Measurements from ENCODE around the gene CAD.

Gene CAD

DNA sequence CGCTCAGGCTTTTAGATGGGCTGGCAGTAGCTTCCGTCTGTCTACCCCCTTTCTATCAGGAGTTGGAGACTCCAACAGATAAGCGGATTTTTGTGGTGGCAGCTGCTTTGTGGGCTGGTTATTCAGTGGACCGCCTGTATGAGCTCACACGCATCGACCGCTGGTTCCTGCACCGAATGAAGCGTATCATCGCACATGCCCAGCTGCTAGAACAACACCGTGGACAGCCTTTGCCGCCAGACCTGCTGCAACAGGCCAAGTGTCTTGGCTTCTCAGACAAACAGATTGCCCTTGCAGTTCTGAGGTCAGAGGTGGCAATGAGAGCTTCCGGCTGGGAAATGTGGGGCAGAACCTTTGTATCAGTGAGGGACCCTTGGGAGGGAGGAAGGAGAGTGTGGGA lies 14.8 kb downstream of the CAD start:
- no peak for FAIRE-seq

DNA sequence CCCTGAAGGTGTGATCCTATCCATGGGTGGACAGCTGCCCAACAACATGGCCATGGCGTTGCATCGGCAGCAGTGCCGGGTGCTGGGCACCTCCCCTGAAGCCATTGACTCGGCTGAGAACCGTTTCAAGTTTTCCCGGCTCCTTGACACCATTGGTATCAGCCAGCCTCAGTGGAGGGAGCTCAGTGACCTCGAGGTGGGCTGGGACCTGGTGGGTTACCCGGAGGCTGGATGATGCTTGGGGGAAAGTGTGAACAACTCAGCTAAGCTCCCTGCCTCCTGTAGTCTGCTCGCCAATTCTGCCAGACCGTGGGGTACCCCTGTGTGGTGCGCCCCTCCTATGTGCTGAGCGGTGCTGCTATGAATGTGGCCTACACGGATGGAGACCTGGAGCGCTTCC lies 16.2 kb downstream of the CAD start:
- FAIRE-seq = no peak

DNA sequence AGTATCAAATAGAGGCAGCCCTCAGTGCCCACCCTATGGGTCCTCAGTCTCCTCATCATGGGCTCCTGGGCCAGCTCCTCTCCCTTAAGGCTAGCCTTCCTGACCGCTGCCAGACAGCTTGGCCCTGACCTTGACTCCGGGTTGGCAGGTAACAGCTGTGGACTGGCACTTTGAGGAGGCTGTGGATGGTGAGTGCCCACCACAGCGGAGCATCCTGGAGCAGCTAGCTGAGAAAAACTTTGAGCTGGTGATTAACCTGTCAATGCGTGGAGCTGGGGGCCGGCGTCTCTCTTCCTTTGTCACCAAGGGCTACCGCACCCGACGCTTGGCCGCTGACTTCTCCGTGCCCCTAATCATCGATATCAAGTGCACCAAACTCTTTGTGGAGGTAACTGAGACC lies 19.0 kb downstream of the CAD start:
- no peak for FAIRE-seq

DNA sequence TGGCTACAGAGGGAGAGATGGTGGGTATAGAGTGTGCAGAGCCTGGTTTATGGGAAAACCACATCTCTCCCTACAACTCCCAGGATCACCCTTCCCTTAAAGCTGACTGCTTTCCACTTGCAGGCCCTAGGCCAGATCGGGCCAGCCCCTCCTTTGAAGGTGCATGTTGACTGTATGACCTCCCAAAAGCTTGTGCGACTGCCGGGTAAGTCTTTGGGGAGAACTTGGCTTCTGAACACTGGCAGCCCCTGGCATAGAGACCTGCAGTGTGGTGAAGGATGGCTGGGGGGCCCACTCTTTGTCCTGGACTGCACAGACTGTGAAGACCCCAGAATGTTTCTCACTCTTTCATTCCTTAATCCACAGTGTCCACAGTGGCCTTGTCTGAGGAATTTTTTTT lies 19.5 kb downstream of the CAD start:
- FAIRE-seq = no peak

DNA sequence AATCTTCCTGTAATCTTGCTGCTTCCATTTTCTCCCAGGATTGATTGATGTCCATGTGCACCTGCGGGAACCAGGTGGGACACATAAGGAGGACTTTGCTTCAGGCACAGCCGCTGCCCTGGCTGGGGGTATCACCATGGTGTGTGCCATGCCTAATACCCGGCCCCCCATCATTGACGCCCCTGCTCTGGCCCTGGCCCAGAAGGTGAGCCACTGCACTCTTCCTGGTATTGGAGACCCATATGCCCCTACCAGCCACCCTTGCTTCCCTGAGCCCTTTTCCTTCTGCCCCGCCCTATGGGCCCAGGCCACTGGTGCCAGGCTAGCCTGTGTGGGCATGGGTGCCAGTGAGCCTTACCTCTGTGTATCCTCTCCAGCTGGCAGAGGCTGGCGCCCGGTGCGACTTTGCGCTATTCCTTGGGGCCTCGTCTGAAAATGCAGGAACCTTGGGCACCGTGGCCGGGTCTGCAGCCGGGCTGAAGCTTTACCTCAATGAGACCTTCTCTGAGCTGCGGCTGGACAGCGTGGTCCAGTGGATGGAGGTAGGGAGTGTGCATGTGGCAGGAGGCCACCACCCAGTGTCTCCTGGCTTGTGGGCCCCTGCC lies 20.3 kb downstream of the CAD start:
- no peak for FAIRE-seq

DNA sequence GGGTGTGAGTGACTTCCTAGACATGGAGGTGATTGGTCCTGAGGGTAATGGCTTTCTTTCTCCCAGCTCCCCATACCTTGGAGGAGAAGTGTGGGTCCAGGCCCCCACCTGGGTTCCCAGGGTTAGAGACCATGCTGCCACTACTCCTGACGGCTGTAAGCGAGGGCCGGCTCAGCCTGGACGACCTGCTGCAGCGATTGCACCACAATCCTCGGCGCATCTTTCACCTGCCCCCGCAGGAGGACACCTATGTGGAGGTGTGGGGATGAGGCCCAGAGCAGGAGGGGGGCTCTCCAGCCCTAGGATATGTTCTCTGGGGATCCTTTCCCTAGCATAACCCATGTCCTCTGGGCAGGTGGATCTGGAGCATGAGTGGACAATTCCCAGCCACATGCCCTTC lies 21.8 kb downstream of the CAD start:
- no peak for FAIRE-seq

DNA sequence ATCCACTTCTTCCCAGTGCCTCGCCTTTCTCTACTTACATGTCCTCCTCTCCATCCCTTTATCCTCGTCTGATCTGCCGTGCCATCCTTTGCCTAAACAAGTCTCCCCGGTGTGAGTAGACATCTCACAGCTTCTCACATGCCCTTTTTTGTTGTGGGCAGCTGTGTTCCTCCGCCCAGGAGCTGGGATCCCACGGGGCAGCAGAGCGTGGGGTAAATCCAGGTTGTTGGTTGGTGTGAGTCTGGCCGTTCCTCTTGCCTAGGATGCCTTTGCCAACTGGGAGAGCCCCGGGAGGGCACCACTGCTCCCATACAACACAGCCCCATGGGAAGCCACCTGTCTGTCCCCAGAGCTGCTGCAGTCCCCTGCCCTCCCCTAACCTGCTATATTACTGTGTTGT lies 23.2 kb downstream of the CAD start:
- no peak for FAIRE-seq

DNA sequence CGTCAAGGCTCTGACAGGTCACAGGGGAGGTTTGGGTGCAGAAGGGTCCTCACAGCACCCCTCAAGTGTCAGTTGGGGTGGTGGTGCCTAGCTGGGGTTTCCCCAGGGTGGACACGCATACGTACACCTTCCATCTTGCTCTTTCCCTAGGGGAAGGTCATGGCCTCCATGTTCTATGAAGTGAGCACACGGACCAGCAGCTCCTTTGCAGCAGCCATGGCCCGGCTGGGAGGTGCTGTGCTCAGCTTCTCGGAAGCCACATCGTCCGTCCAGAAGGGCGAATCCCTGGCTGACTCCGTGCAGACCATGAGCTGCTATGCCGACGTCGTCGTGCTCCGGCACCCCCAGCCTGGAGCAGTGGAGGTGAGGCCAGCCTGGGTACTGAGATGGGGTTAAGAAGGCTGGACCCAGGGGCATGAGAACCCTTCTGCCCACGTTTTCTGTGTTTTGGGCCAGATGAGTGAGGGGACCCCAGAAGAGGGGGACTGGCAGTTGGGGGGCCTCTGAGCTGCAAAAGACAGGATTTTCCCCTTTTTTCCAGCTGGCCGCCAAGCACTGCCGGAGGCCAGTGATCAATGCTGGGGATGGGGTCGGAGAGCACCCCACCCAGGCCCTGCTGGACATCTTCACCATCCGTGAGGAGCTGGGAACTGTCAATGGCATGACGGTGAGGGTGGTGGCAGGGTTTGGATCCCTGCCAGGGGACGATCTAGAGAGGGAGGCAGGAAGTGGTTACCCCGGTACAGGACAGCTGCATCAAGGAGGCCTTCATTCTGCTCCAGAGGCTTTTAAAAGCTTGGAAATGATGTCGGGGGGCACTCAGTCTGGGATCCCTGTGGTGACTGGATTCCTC lies 24.8 kb downstream of the CAD start:
- no peak for FAIRE-seq

DNA sequence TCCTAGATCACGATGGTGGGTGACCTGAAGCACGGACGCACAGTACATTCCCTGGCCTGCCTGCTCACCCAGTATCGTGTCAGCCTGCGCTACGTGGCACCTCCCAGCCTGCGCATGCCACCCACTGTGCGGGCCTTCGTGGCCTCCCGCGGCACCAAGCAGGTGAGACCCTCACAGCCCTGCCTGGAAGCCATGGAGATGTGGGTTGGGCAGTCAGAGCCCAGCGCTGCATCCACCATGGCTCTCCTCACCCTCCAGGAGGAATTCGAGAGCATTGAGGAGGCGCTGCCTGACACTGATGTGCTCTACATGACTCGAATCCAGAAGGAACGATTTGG lies 25.4 kb downstream of the CAD start:
- FAIRE-seq = no peak

DNA sequence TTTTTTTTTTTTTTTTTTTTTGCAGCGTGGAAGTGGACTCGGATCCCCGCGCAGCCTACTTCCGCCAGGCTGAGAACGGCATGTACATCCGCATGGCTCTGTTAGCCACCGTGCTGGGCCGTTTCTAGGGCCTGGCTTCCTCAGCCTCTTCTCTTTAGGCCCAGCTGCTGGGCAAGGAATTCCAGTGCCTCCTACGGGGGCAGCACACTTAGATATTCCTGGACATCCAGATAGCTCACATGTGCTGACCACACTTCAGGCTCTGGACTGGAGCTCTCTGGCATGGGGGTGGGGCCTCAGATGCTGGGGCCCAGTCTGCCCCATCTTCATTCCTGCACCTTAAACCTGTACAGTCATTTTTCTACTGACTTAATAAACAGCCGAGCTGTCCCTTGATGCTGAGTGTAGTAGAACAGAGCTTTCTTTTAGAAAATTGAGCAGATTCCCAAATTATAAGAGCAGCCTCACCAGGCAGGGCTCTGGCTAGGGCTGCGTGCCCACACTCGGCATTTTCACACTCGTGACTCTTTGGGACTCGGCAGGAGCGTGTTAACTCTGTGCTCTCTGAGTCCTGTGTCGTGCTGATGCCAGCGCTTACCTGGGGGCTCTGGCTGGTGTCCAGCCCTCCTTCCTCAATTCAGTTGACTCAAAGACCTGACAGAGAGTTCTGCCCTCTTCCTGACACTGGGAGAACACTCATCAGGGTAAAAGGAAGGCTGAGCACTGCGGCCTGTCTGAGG lies 26.4 kb downstream of the CAD start:
- FAIRE-seq = no peak

DNA sequence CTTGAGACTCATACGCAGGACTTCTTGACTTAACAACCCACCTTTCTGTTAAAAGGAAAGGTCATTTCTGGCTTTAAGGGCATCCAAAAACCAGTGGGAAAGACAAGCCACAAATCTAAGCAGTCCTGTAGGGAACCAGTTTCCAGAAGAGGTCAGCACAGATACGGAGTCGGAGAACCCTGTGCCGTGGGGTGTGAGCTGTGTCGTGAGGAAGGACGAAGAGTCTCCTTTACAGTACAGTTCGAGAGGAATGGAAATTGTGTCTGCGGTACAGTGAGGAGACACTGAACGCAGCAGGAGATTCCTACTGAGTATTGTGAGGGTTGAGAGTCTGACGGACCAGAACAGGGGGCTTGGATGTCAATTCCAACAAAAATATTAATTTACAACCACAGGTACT lies 27.9 kb downstream of the CAD start:
- no peak for FAIRE-seq

DNA sequence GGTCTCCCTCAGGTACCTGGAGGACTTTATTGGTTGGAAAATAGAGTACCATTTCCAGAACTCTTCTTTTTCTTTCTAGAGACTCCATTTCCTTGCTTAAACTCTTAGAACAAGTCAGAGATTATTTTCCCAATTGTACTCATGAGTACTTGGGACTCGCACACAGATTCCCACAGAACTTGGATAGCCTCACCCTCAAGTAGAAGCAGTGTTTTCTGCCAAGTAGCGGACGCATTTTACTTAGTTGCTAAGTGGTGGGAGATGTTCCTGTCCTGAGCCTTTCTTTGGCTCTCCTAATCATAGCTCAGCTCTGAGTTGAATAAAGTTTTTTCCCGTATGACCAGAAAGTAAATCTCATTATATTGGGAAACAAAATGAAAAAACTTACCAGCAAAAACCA lies 28.5 kb downstream of the CAD start:
- FAIRE-seq = no peak

DNA sequence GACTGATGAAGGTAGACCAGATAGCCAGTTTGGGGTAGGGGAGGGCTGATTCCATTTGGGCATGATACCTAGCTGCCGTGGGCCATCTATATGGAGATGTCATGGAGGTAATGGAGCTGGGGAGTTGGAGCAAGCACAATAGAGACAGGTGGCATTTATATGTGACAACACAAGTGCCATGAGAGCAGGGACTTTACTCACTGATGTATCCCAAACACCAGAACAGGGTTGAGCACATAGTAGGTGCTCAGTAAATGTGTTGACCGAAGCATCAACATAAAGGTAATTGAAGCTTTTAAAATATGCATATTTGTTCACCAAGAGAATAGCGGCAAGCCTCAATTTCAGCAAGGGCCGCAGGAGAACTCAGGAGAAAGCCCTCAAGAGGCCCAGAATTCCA lies 30.7 kb downstream of the CAD start:
- FAIRE-seq = no peak

DNA sequence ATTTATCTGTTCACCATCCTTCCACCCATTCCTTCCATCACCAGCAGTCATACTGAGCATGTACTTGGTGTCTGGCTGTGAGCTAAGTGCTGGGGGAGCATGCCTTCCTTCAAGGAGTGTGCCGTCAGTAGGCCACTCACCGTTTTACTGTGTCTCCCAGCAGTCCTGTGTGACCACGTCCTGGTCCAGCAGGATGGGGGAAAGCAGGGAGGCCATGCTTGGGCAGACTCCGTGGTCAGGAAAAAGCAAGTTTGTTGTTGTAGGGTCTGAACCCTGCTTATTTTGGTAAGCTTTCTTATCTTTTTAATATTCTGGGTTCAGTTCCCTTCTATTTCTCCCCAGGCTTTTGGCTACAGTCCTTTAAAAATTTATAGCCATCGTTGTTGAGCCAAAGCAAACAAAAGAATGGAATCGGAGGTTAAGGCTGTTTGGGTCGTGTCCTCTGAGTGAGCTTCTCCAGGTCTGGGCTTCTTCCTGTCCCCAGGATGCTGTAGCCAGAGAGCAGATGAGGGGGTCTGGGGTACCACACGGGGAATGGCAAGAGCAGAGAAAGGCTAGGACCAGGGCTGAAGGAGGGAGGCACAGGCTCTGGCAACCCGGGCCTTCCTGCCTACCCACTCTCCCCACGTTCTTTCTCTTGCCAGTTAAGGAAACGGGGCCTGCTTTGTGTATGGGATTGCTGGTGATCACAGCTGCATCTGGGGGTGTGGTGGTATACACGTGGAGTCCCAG lies 32.2 kb downstream of the CAD start:
- FAIRE-seq = no peak

DNA sequence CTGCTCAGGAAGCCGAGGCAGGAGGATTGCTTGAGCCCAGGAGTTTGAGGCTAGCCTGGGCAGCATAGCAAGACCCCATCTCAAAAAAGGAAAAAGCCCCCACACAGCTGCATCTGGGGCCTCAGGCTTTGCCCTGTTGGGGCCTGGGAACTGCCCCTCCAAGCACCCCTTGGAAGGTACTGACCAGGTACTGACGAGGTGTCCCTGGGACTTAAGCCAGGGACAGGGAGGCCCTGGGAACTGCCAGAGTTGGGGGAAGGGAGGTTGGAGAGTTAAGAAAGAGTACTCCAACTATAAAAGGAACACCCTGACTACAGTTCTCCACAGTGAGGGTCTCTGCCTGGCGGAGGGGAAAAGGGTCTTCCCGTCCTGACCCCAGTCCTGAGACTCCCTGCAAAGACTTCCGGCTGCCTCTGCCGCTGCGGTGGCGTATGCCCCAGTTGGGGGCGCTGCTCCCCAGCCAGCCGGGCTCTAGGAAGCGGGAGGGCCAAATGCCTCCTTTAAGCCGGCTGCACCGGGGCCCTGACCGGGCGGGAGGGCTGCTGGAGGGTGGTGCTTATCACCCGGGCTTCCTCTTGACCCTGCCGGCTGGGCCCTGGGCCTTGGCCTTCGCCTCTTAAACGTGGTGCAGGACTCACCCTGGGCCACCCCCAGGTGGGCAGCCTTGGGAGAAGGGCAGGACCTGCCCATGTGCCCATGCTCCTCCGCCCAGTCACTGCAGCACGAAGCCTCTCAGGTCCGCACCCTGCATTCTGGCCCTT lies 32.9 kb downstream of the CAD start:
- no peak for FAIRE-seq

DNA sequence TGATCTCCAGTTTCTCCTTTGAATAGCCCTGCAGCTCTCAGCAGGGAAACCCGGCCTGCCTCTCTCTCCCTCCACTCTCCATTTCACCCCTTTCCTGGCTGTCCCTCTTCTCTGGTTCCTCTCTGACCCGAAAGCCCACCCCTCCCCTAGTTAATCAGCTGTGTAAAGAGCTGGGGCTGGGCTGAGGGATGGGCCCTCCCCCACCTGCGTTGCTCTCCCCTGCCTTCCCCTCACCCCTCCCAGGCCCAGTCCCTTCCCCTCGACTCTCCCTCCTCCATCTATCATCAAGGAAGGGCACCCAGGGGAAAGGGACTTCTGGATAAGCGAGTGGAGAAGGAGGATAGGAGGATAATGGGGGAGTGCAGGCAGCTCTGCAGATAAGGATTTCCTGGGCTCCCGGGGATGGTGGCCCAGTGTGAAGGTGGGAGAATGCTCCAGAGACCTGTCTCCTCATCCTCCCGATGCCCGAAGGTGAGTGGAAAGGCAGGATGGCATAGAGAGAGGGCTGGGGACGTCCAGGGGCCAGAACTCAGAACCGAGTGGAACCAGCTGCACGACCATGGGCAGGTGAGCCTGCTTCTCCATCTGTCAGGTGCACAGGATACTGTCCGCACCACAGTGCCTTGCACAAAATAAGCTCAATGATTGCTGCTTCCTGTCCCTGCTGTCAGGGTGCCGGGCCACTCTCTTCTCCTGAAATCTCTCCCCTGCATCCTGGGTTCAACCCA lies 33.6 kb downstream of the CAD start:
- FAIRE-seq = no peak

DNA sequence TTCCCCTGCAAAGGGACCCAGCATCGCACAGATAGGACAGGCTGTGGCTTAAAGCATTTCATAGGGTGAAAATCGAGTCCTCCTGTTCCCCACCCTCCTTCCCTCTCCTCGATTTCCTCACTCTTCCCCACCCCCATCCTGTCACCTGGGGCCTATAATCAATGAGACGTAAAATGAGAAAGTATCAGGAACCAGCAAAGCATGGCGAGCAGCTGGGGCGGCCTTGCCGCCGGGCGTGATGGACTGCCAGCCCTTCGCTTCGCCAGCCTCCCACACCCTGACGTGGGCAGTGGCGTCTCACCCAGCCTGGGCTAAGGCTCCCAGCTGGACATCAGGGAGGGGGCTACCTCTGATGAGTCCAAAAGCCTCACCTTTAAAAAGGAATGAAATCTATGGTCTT lies 34.6 kb downstream of the CAD start:
- FAIRE-seq = no peak

DNA sequence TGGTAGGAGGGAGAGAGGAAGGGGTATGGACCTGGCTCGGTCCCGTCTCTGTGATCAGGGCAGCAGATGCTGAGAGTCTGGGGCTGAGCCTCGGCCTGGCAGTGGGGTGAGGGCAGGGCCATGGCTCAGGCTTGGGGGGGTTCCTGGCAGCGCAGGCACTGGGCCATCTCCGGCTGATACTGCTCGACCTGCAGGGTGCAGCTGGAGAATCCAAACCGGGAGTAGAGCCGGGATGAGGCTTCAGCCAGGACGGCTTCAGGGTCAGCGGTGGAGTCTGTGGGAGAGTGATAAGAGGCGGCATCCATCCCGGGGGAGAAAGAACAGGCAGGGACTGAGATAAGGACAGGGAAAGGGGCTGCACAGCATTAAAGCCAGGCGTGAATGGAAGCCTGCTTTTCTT lies 38.0 kb downstream of the CAD start:
- FAIRE-seq = no peak

DNA sequence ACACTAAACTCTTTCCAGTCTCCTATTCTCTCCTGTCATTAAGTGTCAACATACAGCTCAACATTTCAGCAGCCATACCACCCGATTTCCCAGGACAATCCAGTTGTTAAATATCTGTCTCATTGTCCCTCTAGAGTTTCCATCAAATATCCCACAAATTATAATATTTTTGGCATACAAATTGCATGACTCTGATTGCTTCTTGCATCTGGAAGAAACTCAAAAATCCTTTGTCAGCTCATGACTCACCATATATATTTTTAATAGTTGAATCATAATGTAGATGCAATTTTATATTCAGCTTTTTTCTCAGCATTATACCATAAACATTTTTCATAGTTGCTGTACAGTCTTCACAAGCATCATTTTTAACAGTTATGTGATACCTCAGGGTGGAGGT lies 38.5 kb downstream of the CAD start:
- FAIRE-seq = no peak

DNA sequence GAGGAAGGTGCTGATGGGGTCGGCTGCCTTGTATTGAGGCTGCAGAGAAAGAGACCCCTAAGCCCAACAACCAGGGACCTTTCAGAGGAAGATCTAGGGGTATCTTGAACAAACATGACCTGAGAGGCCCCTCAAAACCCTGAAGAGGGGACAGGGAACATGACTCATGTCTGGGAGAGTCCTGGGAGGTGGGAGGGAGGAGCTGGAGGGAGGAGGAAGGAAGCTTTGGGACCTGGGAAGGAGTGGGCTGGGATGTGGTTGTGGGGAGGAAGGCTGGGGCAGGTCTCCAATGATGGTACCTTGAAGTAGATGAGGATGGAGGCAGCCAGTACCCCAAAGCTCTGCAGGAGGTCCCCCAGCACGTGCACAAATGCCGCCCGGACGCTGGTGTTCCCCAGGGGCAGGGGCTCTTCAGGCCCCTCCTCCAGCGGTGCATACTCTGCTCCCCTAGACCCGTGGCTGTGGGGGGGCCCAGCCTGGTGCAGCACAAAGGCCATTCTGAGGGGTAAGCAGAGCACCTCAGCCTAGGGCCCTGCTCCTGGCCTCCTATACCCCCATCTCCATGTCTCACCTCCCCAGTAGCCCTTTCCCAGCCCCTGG lies 39.8 kb downstream of the CAD start:
- FAIRE-seq = no peak

DNA sequence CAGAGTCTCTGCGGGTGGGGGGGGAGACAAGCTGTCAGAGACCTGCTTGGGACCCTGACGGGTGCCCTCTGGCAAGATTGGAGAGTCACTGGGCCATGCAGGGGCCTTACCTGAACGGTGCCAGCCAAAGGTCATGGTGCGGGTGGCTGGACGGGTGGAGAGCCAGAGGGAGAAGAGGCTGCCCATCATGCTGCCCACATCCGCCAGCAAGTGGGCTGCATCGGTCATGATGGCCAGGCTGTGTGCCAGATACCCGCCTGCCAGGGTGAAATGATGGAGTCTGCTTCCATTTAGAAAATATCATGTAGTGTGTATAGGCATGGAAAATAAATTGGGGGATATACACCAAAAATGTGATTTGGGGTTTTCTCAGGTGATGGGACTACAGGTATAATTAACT lies 40.9 kb downstream of the CAD start:
- no peak for FAIRE-seq

Measured in G401.6 (cell line).